Stimulated activated CD8-positive, alpha-beta memory T cell treated with anti-CD3 and anti-CD28 coated beads, Interleukin-12 subunit alpha, Interleukin-12 subunit beta, amount 100 ng/mL, for 24 hours (primary cell): ENCODE results near the gene PDE2A.

Experiments
- DNase-seq: peaks from one replicate; pipeline ENCODE4 v3.0.0-alpha.2; 2020; ENCODE audit errors: extremely low read depth

The PDE2A gene

DNA sequence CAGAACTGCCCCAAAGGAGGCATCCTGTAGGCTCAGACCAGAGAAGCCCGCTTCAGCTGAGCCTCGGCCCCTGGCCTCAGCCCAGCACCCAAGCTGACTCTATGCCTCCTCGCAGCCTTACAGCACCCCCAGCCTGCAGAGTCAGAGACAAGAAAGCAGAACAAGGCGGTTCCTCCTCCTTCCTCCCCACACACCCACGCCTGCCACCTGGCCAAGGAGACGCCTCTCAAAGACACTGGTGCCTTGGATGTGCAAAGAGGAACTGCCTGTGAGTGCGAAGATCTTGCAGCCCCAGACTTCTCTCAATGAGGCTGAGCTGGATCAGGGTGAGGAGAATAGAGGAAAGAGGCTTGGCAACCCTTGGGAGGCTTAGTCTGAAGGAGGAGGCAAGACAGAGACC lies 60.2 kb downstream of the PDE2A start:
- no peak for DNase-seq

DNA sequence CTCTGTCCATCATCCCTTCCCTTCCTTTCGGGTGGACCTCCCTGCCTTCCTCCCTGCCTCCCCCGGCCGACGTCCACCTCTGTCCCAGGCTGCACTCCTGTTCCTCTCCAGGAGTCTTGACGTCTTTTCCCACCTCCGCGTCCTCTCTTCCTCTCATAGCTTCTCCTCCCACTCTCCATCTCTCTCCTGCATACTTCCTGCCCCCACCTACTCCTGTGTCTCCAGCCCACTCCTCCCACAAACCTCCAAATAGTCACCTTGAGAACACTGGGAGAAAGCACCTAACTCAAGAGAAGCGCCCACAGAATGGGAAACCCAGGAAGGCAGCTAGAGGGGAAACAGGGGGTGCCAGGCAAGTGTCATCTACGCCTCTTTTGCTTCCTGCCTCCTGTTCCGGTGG lies 60.8 kb downstream of the PDE2A start:
- DNase-seq, result no peak

DNA sequence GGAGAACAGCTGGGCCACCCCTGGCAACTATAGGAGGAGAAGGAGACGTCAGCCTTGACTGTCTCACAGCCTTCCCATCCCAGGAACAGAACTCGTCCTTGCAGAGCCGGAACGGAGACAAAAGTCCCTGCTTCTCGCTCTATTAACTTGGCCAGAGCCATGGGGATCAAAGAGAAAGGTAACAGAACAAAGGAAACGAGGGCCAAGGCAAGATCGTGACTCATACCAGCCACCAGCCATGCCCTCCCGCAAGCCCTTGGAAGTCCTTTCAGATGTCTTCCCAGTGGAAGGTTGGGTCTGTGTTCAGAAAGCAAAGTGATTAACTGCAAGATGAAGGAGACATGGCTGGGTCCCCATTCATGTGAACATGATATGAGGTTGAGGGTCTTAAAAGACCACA lies 64.7 kb downstream of the PDE2A start:
- no peak for DNase-seq

DNA sequence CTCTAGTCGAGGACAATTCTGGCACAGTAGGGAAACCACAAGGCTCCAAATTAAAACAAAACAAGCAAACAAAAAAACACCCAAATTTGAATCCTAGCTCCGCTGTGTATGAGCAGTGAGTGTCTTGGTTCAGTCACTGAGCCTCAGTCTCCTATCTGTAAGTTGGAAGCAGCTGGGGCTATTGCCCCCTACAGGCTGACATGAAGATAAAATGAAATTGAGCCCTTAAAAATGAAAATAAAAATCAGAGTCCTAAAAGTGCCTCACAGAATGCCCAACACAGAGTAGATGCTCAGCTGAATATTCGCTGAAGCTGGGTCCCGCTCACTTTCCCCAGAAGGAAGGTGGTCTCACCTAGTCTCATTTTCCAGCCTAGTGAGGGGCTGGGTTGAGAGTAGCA lies 65.2 kb downstream of the PDE2A start:
- no peak for DNase-seq

DNA sequence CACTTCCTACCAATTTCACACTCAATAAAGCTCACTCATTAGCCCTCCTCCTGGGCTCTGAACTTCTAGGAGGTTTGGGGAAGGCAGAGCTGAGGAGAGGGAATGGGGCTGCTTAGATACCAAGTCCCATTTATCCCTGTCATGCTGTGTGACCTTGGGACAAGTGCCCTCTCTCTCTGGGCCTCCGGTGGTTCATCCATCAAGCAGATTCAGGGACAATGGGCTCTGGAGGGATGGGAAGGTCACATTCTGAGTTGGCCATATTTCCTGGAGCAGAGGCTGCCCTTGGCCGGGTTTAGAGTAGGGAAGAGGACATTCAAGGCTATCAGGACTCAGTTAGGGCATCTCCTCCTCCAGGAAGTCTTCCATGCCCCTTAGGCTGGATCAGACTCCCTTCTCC lies 66.7 kb downstream of the PDE2A start:
- no peak for DNase-seq

DNA sequence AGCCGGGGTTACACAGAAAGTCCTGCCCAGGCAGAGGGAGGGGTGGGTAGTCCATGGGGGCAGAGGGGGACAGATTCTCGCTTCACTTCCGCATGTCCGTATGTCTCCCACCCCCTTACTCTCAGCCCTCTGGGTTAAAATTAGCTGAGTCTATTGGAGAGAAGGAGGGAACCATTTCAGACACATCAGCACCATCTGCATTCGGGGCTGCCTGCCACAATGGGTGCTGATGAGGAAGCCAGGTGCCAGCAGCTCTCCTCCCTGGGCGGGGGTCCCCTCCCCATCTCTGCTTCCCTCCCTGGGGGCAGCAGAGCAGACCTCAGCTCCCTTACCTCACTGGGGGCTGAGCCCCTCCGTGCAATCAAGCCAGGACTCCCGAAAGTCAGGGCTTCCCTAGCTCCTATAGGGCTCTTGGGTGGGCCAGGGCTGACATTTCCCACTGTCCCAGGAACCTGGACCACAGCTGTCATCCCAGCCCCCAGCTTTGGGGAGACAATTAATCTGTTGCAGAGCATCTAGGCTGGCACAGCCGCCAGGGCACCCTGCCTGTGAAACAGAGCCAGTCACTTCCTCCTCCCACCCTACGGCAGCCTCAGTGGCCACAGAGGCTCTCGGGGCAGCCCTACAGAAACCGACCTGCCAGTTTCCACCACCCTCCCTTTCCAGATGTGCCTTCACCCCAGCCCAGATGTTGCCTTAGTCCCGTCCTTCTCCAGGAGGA lies 67.3 kb downstream of the PDE2A start:
- no peak for DNase-seq

DNA sequence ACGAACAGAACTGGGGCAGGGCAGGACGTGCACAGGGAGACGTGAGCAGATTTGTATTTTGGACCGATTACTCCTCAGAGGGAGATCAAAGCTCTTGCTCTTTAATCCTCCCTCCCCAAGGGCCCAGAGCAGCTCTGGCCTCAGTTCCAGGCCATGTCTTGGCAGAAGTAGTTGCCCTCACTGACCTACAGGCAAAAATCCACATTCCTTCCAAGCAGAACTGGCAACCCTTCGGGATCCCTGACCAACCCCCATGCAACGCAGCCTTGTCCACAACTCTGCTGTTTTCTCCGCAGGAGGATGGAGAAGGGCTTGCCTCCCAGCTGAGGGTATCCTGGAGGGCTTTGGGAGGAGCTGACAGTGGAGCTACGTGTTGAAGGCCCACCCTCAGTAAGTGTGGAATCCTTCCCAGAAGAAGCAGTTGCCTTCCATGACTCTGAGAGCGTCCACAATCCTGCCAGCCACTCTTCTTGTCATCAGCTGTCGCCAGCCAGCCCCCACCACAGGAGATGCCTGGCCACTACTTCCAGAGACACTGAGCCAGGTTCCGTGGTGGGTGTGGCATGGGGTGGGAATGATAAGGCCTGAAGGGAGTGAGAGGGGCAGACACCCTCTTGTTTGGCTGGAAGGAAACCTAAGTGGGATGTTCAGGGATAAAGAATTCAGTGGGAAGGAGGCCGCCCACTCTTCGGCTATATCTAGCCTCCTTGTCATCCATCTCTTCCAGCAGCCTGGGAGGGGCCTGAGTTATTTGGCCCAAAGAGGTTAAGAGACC lies 68.1 kb downstream of the PDE2A start:
- no peak for DNase-seq

DNA sequence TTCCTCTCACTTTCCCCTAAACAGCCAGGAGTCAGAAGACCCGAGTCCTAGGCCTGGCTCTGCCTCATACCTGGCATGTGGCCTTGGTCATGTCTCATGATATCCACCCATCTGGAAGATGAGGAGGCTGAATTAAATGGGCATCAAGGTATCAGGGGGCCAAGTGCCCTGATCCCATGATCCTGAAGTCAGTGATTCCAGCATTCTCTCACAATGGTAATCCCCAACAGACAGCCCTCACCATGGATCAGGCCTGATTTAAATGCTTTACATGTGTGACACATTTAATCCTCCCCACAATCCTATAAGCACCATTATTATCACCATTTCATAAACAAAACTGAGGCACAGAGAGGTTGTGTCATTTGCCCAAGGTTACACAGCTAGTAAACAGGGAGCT lies 70.0 kb downstream of the PDE2A start:
- DNase-seq, result no peak

DNA sequence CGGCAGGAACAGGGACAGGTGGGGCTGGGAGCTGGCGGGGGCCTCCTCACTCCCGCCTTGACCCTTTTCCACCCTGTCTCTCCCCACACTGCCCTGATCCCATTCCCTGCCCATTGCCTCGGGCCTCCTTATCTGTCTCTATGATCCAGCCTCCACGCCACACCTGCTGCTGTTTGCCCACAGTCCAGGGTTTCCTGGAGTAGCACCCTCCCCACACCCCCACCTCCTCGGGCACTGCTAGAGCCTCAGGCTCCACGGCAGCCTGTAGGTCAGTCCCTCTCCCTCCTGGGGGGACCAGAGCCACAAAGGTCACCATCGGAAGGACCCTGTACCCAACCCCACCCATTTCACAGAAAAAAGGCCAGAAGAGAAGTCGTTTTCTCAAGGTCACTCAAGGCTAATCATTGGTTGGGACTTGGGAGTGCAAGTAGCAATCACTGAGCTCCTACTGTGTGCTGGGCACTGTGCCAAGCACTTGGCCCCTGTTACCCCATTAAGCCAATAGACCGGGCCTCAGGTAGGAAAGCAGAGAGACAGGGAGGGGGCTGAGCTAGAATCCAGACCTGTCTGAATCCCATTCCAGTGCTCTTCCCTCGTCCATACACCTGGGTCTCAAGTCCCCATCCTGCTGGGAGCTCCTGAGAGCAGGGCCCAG lies 71.8 kb downstream of the PDE2A start:
- no peak for DNase-seq

DNA sequence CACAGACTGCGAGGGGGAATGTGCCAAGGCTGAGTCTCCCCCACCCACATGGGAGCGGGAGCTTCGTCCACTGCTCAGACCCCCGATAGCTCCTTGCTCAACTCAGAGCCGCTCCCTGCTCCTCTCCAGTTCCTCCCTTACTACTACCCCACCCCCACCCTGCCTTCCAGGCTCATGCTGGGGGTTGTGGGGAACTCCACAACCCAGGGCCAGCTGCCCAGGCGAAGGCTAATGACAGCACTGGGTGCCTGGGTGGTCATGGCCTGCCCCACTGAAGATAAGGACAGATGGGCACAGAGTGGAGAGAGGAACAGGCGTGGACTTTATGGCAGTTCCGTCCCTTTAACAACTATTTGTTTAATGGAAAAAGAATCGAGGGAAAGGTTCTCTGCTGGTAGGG lies 73.7 kb downstream of the PDE2A start:
- no peak for DNase-seq

DNA sequence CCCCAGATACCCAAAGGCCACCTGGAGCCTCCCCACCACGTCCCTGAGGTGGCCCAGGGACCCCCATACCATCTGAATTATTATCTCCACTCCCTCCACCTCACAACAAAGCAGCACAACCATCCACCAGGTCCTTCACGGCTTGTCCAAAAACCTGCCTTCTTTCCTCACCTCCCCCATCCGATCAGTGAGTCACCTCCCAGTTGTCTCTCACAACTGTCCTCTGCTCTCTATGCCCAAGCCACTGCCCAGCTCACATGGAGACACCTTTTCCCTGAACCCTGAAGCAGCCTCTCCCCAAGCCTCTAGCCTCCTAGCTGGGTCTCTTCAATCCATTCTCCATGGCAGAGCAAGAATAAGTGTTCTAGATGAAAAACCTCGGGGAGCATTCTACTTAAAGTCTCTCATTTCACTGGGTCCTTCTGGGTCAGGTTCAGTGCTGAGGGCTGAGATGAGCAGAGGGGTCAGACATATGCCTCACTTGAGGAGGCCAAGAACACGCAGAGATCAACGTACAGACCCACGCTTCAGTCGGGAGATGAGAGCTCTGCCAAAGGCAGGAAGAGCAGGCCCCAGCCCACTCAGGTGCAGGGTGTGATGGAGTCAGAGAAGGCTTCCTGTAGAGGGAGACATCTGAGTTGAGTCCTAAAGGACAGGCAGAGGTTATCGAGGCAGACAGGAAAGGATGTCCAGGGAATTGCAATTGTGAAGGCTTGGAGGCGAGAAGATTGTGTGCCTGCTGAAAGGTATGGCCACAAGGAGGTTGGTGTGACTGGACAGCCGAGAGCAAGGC lies 74.7 kb downstream of the PDE2A start:
- no peak for DNase-seq

DNA sequence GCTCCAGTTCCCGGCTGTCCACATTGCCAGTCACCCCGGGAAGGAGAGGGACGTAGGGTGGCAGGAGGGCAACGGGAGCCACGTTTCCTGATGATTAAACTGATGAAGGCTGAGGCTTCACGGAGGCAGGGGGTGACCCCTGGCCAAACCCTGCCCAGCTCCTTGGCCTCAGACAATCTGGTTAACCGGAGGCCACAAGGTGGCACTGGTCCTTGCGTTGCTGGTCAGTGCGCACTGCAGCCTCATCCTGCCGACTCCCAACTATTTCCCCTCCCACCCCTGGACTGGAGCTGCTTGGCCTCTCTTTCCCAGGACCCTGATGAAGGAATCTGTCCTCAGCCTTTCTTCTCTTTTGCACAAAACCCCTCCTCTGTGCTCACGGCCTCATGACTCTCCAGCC lies 75.3 kb downstream of the PDE2A start:
- no peak for DNase-seq

DNA sequence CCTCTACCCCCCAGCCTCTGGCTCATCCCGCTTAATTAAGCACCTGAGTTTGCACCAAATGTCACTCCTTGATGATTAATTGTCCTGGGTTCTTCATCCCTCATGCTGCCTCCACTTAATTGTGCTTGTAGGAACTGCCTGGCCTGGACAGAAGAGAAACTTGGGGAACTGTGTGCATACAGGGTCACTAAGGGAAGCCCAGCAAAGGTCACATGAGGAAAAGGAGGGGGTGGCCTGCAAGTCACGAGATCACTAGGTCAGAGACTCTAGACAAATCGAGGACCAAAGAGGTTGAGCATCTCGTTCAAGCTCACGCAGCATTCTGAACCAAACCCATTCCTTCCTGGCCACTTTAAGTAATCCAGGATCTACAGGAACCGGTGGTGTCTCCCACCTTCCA lies 75.8 kb downstream of the PDE2A start:
- no peak for DNase-seq

DNA sequence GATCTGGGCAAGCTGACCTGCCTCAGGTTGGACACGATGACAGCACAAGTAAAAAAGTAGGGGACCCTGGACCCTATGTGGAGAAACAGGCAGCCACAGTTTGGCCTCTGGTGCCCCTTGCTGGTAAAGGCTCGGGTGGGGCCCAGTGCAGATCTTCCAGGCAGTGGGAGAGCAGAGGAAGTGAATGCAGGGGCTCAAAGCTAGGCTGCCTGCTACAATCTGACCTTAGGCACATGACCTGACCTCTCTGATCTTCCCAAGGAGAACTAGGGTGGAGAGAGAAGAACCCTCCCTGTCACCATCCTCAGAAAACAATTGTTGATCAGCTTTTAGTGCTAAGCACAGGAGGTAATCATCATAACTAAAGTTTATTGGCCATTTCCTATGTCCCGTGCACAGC lies 76.5 kb downstream of the PDE2A start:
- no peak for DNase-seq

DNA sequence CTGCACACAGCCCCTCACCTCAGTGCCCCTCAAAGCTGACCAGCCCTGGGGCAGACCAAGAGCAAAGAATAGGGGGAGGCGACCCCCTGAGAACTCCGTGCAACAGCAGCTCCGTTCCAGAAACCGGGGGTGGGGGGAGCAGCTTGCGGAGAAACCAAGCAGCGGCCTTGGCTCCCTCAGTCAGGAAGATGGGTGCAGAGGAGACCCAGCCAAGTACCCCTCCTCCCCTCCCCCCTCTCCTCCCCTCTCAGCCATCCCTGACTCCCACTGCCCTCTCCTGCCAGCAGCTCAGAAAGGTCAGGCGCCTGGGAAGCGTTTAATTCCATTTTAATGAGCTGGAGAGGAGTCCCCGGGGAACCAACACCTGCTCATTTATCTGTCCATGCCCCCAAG lies 78.9 kb downstream of the PDE2A start:
- DNase-seq, result no peak

DNA sequence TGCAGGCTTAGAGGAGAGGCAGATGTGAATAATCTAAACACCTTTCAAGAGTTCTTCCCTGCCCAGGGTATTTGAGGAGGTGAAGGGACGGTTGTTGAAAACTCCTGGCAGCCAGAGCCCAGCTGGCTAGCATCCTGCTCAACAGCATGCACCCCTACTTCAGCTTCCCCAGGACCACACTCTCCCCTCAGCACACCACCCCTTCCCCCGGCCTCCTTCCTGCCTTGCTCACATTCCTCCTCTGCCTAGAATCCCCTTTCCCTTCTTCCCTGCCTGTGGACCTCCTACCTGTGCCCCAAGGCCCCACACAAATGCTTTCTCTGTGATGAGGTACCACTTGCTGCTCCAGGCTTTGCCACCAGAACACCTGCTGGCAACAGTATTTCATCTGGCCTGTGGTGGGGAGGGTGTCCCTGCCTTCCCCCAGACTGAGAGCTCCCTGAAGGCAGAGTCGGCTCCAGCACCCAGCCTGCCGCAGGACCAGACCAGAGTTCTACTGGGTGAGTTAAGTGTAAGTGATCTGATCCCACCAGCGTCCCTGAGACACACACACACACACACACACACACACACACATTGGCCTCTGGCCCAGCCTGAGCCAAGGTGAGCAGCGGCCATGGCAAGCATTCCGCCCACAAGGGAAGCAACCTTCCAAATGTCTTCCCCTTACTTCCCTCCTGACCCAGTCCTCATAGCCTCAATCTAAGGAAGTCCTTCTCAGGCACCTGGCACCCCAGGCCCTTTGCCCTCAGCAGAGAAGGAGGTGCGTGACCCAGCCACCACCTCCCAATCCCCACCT lies 79.5 kb downstream of the PDE2A start:
- no peak for DNase-seq

DNA sequence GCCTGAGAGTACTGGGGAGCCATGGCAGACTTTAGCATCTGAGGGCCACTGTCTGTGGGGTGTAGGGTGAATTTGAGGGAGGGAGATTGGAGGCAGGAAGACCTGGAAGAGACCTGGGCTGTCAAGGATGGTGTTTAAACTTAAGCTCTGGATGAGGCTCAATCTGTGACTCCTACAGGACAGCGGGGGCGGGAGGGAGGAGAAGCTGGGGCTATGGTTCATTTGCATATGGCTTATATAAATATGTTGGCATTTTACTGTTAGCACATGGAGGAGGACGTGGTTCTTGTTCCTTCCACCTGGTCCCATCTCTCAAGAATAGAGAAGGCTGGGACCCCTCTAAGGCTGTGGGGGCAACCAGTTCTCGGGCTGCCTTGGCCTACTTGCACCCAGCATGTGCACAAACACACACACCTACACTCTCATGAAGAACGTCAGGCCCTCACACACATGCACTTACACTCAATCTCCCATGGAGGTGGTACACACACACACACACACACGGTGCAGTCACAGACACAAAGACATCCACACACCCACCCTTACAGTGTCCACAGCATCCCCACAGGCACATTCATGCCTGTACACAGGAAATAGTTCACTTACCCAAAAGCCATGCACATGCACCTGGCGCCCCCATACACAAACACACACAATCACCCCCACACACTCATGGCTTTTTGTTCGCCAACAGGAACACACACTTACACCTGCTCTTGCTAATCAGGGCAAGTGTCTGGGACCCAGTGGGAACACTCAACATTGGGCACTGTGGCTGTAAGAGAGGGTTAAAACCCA lies 81.3 kb downstream of the PDE2A start:
- DNase-seq, result no peak

DNA sequence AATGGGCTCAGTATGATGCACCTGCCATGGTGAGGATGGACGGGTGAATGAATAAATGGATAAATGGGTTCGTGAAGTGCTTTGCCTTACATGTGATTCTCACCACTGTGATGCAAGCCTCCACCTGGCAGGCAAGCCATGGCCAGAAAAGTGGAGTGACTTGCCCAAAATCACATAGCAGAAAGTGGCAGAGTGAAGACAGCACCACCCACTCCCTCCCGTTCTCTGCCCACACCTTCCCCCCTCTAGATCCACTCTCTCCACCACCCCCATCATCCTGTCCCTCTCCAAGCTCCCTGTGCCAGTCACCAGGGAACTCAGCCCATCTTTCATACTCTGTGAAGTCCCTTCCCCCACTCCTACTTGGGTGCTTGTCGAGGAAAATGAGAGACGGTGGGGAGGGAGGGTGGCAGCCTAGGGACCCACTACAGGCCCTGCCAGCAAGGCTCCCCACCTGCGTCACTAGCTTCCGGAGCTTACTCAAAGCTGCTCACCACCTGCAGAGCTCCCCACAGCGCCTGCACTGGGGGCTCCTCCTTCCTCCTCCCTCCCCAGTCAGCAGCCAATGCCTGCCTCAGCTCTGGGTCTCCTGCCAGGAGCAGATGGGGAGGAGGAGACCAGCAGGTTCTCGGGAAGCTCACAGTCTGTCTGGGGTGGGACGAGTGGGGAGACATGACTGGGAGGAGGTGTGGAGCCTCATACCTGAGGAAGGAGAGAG lies 82.3 kb downstream of the PDE2A start:
- no peak for DNase-seq

DNA sequence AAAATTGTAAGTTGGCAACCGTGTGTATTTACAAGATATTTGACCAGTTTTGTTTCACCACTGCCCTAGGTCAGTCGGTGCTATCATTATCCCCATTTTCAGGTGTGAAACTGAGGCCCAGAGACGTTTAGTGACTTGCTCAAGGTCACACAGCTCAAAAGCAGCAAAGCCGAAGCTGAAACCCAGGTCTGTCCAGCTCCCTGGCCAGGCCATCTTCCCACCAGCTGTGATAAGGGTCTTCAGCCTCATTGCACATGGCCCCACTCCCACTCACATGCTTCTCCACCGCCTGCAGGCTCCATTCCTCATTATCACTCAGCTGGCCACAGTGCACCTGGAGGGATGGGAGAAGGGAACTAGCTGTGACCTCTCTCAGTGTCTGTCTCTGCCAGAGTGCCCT lies 83.2 kb downstream of the PDE2A start:
- no peak for DNase-seq
